Middle frontal gyrus (tissue), 1 donor: Measurements from ENCODE around the gene LRRC8D.

Experiments used
- DNase-seq: peaks from one replicate; pipeline ENCODE4 v3.0.0-alpha.2; 2015; ENCODE audit warnings: low spot score; ENCODE audit errors: extremely low spot score

LRRC8D gene

GRCh38 chr1:89938171-89939055 is 117.6 kb downstream of the LRRC8D start:
- no peak for DNase-seq

- DNase-seq, result peak; percentile 37
Observed at GRCh38 chr1:89939059-89939570, 118.3 kb downstream of the LRRC8D start.

- no peak for DNase-seq
Observed at GRCh38 chr1:89939693-89940438, 119.0 kb downstream of the LRRC8D start.

- no peak for DNase-seq
Observed at GRCh38 chr1:89941110-89941766, 120.4 kb downstream of the LRRC8D start.

GRCh38 chr1:89942014-89942413 is 121.2 kb downstream of the LRRC8D start:
- DNase-seq, result no peak

- DNase-seq, result no peak
Observed at GRCh38 chr1:89942825-89943658, 122.2 kb downstream of the LRRC8D start.

- no peak for DNase-seq
Observed at GRCh38 chr1:89943846-89944781, 123.3 kb downstream of the LRRC8D start.

GRCh38 chr1:89945852-89946476 is 125.1 kb downstream of the LRRC8D start:
- no peak for DNase-seq

- no peak for DNase-seq
Observed at GRCh38 chr1:89946532-89946931, 125.7 kb downstream of the LRRC8D start.

- no peak for DNase-seq
Observed at GRCh38 chr1:89948722-89949345, 128.0 kb downstream of the LRRC8D start.

GRCh38 chr1:89949991-89950624 is 129.3 kb downstream of the LRRC8D start:
- DNase-seq, result no peak

- no peak for DNase-seq
Observed at GRCh38 chr1:89950703-89951102, 129.9 kb downstream of the LRRC8D start.

- no peak for DNase-seq
Observed at GRCh38 chr1:89951766-89952604, 131.2 kb downstream of the LRRC8D start.

- DNase-seq, result no peak
Observed at GRCh38 chr1:89952605-89953130, 131.8 kb downstream of the LRRC8D start.

GRCh38 chr1:89953131-89953626 is 132.3 kb downstream of the LRRC8D start:
- no peak for DNase-seq

GRCh38 chr1:89953929-89954328 is 133.1 kb downstream of the LRRC8D start:
- no peak for DNase-seq

- no peak for DNase-seq
Observed at GRCh38 chr1:89954401-89954800, 133.6 kb downstream of the LRRC8D start.
